ENCODE data around the gene EXOC3L2.

Gene EXOC3L2

DNA sequence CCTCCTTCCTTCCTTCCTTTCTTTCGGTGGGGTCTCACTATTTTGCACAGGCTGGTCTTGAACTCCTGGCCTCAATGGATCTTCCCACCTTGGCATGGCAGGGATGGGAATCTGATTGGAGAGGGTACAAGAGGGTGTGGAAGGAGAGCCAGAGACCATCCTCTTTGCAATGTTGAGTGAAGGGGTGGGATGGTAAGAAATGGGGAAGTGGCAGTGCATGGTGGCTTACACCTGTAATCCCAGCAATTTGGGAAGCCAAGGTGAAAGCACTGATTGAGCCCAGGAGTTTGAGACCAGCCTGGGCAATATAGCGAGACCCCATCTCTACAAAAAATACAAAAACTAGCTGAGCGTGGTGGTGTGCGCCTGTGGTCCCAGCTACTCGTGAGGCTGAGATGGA, 61.1 kb downstream of the EXOC3L2 start:
- no peak overlapping the region for H3K4me3 ChIP-seq (ENCODE audit: low read depth, low read length)
- no peak for TF ChIP-seq CTCF (IDR thresholded peaks at IDR 0.05; ENCODE audit: insufficient read depth, low read length, missing control alignments)
- DNase-seq (ENCODE audit: low read depth, low spot score): no peak
- ChIA-PET POLR2A (no interaction called here), CTCF (interaction anchor here (1.6 to 2.4 kb wide), 2 partner anchors 16 to 144 kb away, joined by 3 to 8 read pairs; no protein-coding TSS in a partner anchor)

- ChIA-PET CTCF (interaction anchor here (0.7 to 2.4 kb wide), 4 partner anchors 16 to 143 kb away, joined by 3 to 8 read pairs (median 3); no protein-coding TSS in a partner anchor), POLR2A (no interaction called here)
- no peak for DNase-seq (ENCODE audit: low read depth, low spot score)
- no peak for TF ChIP-seq CTCF (IDR thresholded peaks at IDR 0.05; ENCODE audit: insufficient read depth, low read length, missing control alignments)
- H3K4me3 ChIP-seq (ENCODE audit: low read depth, low read length): no peak overlapping the region
Measured at GRCh38 chr19:45182758-45183157, 62.4 kb downstream of the EXOC3L2 start.

DNA sequence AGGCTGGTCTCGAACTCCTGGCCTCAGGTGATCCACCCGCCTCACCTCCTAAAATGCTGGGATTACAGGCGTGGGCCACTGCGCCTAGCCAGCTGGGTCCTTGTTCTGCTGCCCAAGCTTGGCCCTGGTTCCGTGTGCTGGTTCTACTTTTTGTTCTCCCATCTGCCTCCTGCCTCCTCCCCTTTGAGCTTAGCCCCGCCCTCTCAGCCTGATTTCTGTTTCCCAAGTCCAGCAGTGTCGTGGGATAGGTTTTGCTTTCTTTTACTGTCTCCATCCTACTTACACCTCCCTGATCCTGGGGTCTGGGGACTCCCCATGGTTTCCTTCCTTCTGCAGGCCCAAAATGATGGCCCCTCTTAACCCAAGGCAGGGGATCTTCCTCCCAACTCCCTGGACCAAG, 64.3 kb downstream of the EXOC3L2 start:
- POLR2A ChIA-PET: no interaction called here
- no peak for TF ChIP-seq CTCF (IDR thresholded peaks at IDR 0.05; ENCODE audit: insufficient read depth, low read length, missing control alignments)
- no peak overlapping the region for H3K4me3 ChIP-seq (ENCODE audit: low read depth, low read length)
- CTCF ChIA-PET: interaction anchor here (0.7 kb wide), 1 partner anchor 19 kb away, joined by 3 read pairs; no protein-coding TSS in a partner anchor
- no peak for DNase-seq (ENCODE audit: low read depth, low spot score)

- POLR2A ChIA-PET: interaction anchor here (0.5 to 2.5 kb wide), 3 partner anchors 14 to 141 kb away, joined by 3 to 16 read pairs (median 3); partner anchors contain the start of genes CLASRP and PPP1R37
- DNase-seq (ENCODE audit: low read depth, low spot score): no peak
- no peak for TF ChIP-seq CTCF (IDR thresholded peaks at IDR 0.05; ENCODE audit: insufficient read depth, low read length, missing control alignments)
- H3K4me3 ChIP-seq (ENCODE audit: low read depth, low read length): peak overlapping the region; percentile 90
- CTCF ChIA-PET: interaction anchor here (1.0 kb wide), 1 partner anchor 160 kb away, joined by 3 read pairs; no protein-coding TSS in a partner anchor
Measured at GRCh38 chr19:45179892-45180370, 65.3 kb downstream of the EXOC3L2 start.

GRCh38 chr19:45179072-45179891, 65.9 kb downstream of the EXOC3L2 start:
- ChIA-PET POLR2A (interaction anchor here (0.5 to 2.5 kb wide), 6 partner anchors 13 to 299 kb away, joined by 3 to 16 read pairs (median 3); partner anchors contain the start of genes CLASRP and PPP1R37), CTCF (interaction anchor here (0.6 to 2.3 kb wide), 9 partner anchors 8 to 160 kb away, joined by 3 to 12 read pairs (median 4); no protein-coding TSS in a partner anchor)
- TF ChIP-seq CTCF (IDR thresholded peaks at IDR 0.05; ENCODE audit: insufficient read depth, low read length, missing control alignments): no peak
- DNase-seq (ENCODE audit: low read depth, low spot score): no peak
- peak overlapping the region; percentile 90 for H3K4me3 ChIP-seq (ENCODE audit: low read depth, low read length)
